Mucosa of gallbladder (tissue), 1 donor: Measurements from ENCODE around the gene FAM25G. TPM values are rescaled to one million over a fixed set of nuclear protein-coding genes. Genes with fewer than 3 reads are reported as not detected.
"Not testable (repeated sequence)": the region's sequence is repeated elsewhere in the genome, so short reads cannot be mapped to it uniquely, and the experiment has no call there.

Source experiments
- DNase-seq: peaks from one replicate; pipeline ENCODE4 v3.0.0-alpha.2; 2020; ENCODE audit warnings: low spot score
- total RNA-seq: library from RNA; stranded (reverse); gene quantifications from one replicate; pipeline ENCODE4 v1.2.1, GENCODE V29; 2021
- donor health status: DM: no; HTN: no; CAD: no.

The FAM25G gene
- not detected for total RNA-seq

DNA sequence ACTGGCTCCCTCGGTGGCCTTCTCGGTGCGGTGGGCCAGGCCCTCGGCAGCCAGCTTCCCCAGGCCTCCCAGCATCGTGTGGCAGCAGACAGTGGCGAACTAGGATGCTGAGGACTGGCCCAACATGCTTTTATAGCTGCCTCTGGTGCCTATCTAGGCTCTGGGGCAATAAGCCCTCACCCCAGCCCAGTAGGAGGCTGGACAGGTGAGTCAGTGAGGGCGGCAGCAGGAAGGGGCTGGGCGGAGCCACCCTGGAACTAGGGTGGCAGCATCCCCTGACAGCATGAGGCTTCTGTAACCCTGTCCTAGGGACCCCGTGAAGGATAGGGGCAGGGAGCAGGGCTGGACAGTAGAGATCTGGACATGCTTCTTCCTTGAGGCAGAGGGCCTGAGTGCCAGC, at the start of gene FAM25G:
TSS of gene FAM25G (minus strand) at position 101 of the 400 bp plus-strand sequence. CDS start at position 75, 26 bp downstream.
- DNase-seq = not testable (repeated sequence)

DNA sequence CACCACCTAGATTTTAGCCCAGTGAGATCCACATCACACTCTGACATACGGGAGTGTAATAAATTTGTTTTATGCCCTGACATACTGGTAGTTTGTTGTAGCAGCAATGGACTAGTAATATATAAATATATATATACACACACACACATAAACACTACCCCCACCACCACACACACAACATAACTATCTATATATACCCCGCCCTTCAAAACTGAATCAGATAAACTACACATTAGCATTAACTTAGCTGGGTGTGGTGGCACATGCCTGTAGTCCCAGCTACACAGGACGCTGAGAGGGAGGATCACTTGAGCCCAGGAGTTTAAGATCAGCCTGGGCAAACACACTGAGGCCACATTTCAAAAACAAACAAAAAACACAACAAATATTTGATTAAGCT, 44.9 kb upstream of the FAM25G start:
- DNase-seq = not testable (repeated sequence)

- DNase-seq = not testable (repeated sequence)
Observed at GRCh38 chr10:47523475-47523874, 32.0 kb upstream of the FAM25G start, which contains the start of gene AGAP9. AGAP9 (minus strand) TSS chr10:47523638; CDS start chr10:47523526, 112 bp downstream.

DNA sequence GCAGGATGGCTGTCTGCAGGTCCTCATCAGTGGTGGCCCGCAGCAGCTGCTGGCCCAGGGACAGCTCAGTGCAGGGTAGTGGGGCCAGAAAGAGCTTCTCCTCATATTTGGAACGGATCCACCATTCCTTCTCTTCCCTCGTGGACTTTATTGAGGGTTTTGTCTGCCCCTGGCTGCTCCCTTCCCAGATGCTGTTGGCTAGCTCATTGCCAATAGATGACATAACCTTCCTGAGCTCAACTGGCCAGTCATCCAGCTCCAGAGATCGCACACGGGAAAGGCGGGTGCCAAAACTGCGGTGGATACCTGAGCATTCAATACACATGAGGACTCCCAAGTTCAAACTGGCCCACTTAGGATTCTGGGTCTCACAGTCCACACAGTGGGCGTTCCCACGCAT, 10.8 kb upstream of the FAM25G start:
- not testable (repeated sequence) for DNase-seq

GRCh38 chr10:47494226-47494625, 2.7 kb upstream of the FAM25G start:
- DNase-seq = not testable (repeated sequence)

DNA sequence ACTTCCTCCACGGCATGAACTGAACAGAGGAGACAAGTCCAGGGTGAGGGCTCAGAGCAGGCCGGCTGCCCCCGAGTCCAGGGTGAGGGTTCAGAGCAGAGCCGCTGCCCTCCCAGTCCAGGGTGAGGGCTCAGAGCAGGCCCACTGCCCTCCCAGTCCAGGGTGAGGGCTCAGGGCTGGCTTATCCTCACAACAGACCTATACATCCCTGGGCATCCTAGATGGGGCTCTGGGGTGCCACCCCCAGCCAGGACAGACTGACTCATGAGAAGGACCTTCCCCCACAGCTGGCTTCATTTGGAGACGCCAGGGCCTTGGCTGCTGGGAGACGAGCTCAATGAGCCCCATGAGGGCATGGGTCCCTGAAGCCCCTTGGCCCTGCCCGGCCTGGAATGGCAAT, 1.9 kb downstream of the FAM25G start:
- not testable (repeated sequence) for DNase-seq

GRCh38 chr10:47485943-47486342, 5.6 kb downstream of the FAM25G start:
- not testable (repeated sequence) for DNase-seq

DNA sequence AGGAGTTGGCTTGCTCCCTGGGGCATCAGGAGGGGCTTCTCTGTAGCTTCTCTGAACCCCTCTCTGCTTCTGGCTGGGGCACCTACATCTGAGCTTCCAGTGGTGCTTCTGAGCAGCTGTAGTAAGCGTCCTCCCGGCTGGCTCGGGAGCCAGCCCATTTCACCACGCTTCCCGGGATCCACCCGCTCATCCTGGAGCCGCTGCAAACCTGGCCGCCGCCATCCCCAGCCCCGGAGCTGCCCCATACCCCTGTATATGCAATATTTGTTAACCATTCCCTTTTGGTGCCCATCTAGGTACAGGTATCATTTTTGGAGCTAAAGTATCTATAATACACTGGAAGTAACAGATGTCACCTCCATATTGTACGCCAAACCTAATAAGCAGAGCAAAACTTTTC, 6.7 kb downstream of the FAM25G start:
- DNase-seq = not testable (repeated sequence)

DNA sequence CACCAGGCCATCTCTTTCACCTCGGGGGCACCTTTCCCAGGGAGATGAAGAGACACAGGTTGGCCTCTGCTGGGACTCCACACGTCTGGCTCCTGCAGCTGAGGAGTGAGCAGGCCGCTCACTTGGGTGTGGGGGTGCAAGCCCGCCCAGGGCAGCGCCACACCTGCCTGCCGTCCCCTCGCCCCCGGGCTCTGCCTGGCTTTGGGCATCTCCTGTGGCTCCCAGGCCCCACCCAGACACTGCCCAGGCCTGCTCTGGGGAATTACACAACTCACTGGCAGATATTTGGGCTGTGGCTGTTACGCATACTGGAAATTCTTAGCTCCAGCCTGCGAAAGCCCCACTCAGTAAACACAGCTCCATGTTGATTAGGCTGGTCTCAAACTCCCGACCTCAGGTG, 7.6 kb downstream of the FAM25G start, which contains the start of gene ANXA8:
TSS of gene ANXA8 (minus strand) at position 193 of the 400 bp plus-strand sequence. CDS start at position 11, 182 bp downstream.
- DNase-seq = not testable (repeated sequence)

DNA sequence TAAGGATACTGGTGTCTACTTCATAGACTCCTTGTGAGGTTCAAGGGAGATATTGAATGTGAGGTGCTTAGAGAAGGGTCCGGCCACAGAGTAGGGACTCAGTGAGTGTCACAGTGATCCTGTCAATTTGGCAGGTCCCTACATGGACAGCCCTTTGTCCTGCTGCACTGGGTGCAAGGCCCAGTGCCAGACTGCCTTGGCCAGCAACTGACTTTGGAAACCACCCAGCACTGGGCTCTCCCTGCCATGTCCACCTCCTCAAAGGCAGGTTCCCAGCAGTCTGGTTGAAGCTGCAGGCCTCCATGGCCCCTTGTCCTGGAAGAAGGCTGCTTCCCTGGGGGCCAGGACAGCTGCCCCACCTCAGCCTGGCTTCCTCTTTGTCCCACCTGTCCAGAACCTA, 9.1 kb downstream of the FAM25G start:
- DNase-seq = not testable (repeated sequence)

DNA sequence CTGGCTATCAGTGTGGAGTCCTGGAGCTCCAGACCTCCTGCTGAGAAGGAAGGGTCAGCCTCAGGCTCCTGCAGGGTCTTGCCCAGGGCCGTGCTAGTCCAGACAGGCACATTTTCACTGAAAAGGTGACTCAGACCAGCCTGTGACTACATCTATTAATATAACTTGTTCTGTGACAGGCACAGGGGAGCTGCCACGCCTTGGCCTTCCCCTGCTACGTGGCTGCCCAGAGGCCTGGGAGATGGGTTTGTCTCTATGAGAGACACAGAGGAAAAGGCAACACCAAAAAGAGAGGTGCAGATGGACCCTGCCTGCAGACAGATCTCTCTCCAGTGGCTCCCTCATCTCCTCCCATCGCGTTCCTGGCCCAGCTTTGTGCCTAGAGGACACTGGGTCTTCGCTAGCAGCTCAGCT, 9.7 kb downstream of the FAM25G start:
- DNase-seq = not testable (repeated sequence)

- not testable (repeated sequence) for DNase-seq
Observed at GRCh38 chr10:47481182-47481766, 10.2 kb downstream of the FAM25G start.

DNA sequence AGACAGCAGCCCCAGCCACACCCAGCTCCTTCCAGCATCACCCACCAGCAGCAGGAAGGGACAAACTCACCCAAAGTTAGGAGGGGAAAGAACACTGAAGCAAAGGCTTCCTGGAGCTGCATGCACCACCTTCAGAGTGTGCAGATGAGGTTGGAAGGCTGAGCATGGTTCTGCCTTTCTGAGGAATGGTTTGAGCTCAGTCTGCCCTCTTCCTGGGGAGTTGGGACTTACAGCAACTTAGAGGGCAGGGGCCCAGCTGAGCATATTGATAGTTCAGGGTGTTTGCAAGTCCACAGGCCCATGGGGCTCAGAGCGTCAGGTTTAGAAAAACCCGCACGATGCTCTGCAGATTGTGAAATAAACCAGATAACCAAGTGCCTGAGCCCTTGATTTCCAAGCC, 11.4 kb downstream of the FAM25G start:
- DNase-seq = not testable (repeated sequence)

DNA sequence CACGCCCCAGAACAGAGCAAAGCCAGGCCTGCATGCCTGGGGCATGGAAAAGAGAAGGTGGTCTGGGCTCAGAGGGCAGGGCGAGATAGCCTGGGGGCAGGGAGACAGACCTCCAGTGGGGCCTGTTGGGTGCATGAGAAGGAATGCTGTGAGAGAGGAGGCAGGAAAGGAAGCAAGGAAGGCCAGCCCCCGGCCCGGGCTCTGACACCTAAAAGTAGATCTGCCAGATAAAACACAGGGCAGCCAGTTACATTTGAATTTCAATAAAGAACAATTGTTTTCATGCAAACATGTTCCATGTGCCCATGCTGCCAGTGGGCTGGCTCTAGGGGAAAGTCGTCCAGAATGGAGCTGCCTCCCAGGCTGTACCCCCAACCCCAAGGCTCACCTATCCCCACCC, 13.4 kb downstream of the FAM25G start:
- not testable (repeated sequence) for DNase-seq

DNA sequence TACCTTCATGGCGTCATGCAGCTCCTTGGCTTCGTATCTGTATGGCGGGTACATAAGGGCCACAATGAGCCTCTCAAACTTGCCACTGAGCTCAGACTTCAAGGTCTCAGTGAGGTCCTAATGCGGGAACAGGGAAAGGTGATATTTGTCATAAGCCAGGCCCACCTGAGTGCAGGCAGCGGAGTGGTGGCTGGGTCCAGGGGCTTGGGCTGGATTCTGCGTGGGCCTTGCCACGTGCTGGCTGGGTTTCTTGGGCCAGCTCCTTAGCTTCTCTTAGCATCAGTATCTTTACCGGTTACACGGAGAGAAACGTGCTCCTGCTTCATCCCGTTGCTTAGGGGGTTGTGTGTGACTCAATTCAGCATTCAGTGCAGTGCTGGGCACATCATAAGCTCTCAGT, 14.4 kb downstream of the FAM25G start:
- not testable (repeated sequence) for DNase-seq

- DNase-seq = not testable (repeated sequence)
Observed at GRCh38 chr10:47475101-47475500, 16.4 kb downstream of the FAM25G start.

GRCh38 chr10:47473516-47473915, 18.0 kb downstream of the FAM25G start:
- not testable (repeated sequence) for DNase-seq

GRCh38 chr10:47472647-47473046, 18.9 kb downstream of the FAM25G start:
- DNase-seq = not testable (repeated sequence)

- not testable (repeated sequence) for DNase-seq
Observed at GRCh38 chr10:47472072-47472471, 19.4 kb downstream of the FAM25G start.

GRCh38 chr10:47468731-47469528, 22.6 kb downstream of the FAM25G start:
- not testable (repeated sequence) for DNase-seq

GRCh38 chr10:47467957-47468356, 23.5 kb downstream of the FAM25G start:
- not testable (repeated sequence) for DNase-seq

DNA sequence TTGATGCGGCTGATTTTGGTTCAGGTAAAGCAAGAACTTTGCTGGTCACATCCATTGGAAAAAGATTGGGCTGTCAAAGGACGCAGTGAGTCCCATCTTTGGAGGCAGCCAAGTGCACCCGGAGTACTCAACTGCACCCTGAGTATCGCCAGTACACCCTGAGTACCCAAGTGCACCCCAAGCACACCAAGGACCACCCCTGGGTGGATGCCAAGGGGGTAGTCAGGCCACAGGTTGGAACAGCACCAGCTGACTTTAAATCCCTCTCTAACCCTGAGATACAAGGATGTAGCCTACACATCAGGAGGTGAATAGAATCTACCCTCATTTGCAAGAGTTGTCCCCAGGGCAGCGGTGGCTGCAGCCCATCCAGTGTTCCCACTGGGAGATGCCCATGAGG, 24.0 kb downstream of the FAM25G start:
- not testable (repeated sequence) for DNase-seq
